ENCODE data around the gene DGCR8.

DNA sequence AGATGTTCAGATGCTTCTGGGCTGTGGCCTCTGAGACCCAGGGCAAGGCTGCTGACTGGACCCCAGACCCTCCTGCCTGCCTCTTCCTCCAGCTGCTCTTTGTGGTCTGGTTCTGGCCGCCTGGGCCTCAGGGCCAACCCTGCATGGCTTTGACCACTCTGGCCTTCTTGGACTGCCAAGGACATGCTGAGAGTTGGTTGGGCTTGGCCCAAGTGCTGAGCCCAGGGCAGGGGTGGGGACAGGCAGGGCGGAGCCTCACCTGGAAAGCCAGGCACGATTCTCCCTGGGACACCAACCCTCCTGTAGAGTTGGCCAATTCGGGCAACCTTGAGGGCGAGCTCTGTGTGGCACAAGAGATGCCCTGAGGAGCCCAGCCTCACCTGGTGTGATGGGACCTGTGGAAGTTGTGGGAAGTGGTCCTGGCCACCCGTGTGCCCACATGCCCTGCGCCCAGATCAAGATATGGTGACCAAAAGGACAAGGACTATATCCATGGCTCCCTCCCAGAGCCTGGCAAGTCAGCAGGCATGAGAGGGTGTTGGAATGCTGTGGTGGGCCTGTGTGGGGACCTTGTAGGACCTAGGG, 47.5 kb upstream of the DGCR8 start:
- TF ChIP-seq EZH2 (IDR thresholded peaks at IDR 0.05) (no peak), CTCF (IDR thresholded peaks at IDR 0.05) (no peak), EZH2phosphoT487 (IDR thresholded peaks at IDR 0.05) (no peak)

Measured in neural progenitor cell (in vitro differentiated cells).